NT2/D1 (cell line): ENCODE data around the gene NARF.

Experiments used
- DNase-seq: peaks from one replicate; pipeline ENCODE4 v3.0.0-alpha.2; 2011; ENCODE audit warnings: low read depth, low spot score
- H3K27me3 ChIP-seq: 2 replicates; pipeline ENCODE4 v1.6.0; 2011; ENCODE audit warnings: mild to moderate bottlenecking; ENCODE audit not compliant: insufficient read length, insufficient read depth
- H3K36me3 ChIP-seq: 2 replicates; pipeline ENCODE4 v1.6.1; 2011; ENCODE audit warnings: mild to moderate bottlenecking, low read length, mixed read lengths; ENCODE audit not compliant: insufficient read depth, insufficient read length
- H3K4me1 ChIP-seq: 2 replicates; pipeline ENCODE4 v1.5.1; 2011; ENCODE audit not compliant: insufficient read depth, insufficient read length
- H3K4me3 ChIP-seq: 2 replicates; pipeline ENCODE4 v1.5.1; 2011; ENCODE audit warnings: low read depth; ENCODE audit not compliant: insufficient read length
- H3K9ac ChIP-seq: 2 replicates; pipeline ENCODE4 v1.6.0; 2011; ENCODE audit warnings: low read depth; ENCODE audit not compliant: insufficient read length
- H3K9me3 ChIP-seq: 2 replicates; pipeline ENCODE4 v1.5.1; 2011; ENCODE audit warnings: mild to moderate bottlenecking, low read length; ENCODE audit not compliant: insufficient read depth
- SUZ12 ChIP-seq: IDR thresholded peaks from 2 replicates; pipeline ENCODE4 v1.6.1; 2011; ENCODE audit not compliant: insufficient read length, insufficient read depth; ENCODE audit errors: extremely low read depth
- YY1 ChIP-seq: IDR thresholded peaks from 2 replicates; pipeline ENCODE4 v1.6.1; 2011; ENCODE audit not compliant: insufficient read length, insufficient read depth
- ZNF274 ChIP-seq: IDR thresholded peaks from 2 replicates; pipeline ENCODE4 v1.6.1; 2011; ENCODE audit warnings: mild to moderate bottlenecking, low read depth, low read length

The NARF gene

GRCh38 chr17:82444284-82444893 lies 14.2 kb upstream of the NARF start:
- DNase-seq = no peak
- H3K9ac ChIP-seq = no peak overlapping the region
- H3K4me1 ChIP-seq = peaks cover 11% of the 10 kb centered on the region
- no peaks in the 10 kb centered on the region for H3K27me3 ChIP-seq
- no peak overlapping the region for H3K4me3 ChIP-seq
- peaks cover 67% of the 10 kb centered on the region for H3K36me3 ChIP-seq
- no peak for TF ChIP-seq ZNF274
- TF ChIP-seq YY1 = no peak
- TF ChIP-seq SUZ12 = no peak
- no peaks in the 10 kb centered on the region for H3K9me3 ChIP-seq

- DNase-seq = no peak
- no peaks in the 10 kb centered on the region for H3K27me3 ChIP-seq
- H3K4me1 ChIP-seq = peaks cover 11% of the 10 kb centered on the region
- no peaks in the 10 kb centered on the region for H3K9me3 ChIP-seq
- H3K4me3 ChIP-seq = no peak overlapping the region
- TF ChIP-seq SUZ12 (no peak), ZNF274 (no peak), YY1 (no peak)
- no peak overlapping the region for H3K9ac ChIP-seq
- H3K36me3 ChIP-seq = peaks cover 65% of the 10 kb centered on the region
Measured at GRCh38 chr17:82444941-82445521, 13.5 kb upstream of the NARF start.

GRCh38 chr17:82445542-82445941 lies 13.0 kb upstream of the NARF start:
- H3K36me3 ChIP-seq = peaks cover 61% of the 10 kb centered on the region
- H3K9me3 ChIP-seq = no peaks in the 10 kb centered on the region
- H3K9ac ChIP-seq = no peak overlapping the region
- TF ChIP-seq SUZ12 = no peak
- no peak for TF ChIP-seq ZNF274
- no peak for TF ChIP-seq YY1
- no peak overlapping the region for H3K4me3 ChIP-seq
- DNase-seq = no peak
- H3K27me3 ChIP-seq = no peaks in the 10 kb centered on the region
- H3K4me1 ChIP-seq = peaks cover 11% of the 10 kb centered on the region

- TF ChIP-seq SUZ12 (no peak), ZNF274 (no peak), YY1 (no peak)
- Histone ChIP-seq H3K36me3 (peaks cover 60% of the 10 kb centered on the region), H3K4me1 (peaks cover 11% of the 10 kb centered on the region), H3K4me3 (no peak overlapping the region), H3K27me3 (no peaks in the 10 kb centered on the region), H3K9me3 (peaks cover under 1% of the 10 kb centered on the region; the same call in 1 of the 2 replicates), H3K9ac (no peak overlapping the region)
- no peak for DNase-seq
Measured at GRCh38 chr17:82446124-82446523, 12.4 kb upstream of the NARF start.

GRCh38 chr17:82446649-82447048 lies 11.9 kb upstream of the NARF start:
- H3K4me3 ChIP-seq = no peak overlapping the region
- no peak overlapping the region for H3K9ac ChIP-seq
- H3K9me3 ChIP-seq = peaks cover 6% of the 10 kb centered on the region; the same call in 1 of the 2 replicates
- peaks cover 11% of the 10 kb centered on the region for H3K4me1 ChIP-seq
- H3K27me3 ChIP-seq = no peaks in the 10 kb centered on the region
- H3K36me3 ChIP-seq = peaks cover 59% of the 10 kb centered on the region
- TF ChIP-seq ZNF274 = no peak
- no peak for TF ChIP-seq YY1
- no peak for TF ChIP-seq SUZ12
- no peak for DNase-seq

GRCh38 chr17:82447876-82448275 lies 10.7 kb upstream of the NARF start:
- Histone ChIP-seq H3K9ac (no peak overlapping the region), H3K36me3 (peaks cover 47% of the 10 kb centered on the region), H3K27me3 (no peaks in the 10 kb centered on the region), H3K4me3 (no peak overlapping the region), H3K4me1 (peaks cover 11% of the 10 kb centered on the region), H3K9me3 (peaks cover 18% of the 10 kb centered on the region)
- TF ChIP-seq ZNF274 (no peak), YY1 (no peak), SUZ12 (no peak)
- DNase-seq = no peak

GRCh38 chr17:82449131-82449882 lies 9.2 kb upstream of the NARF start:
- no peak overlapping the region for H3K4me3 ChIP-seq
- DNase-seq = no peak

More at GRCh38 chr17:82449131-82449882, 9.2 kb upstream of the NARF start:
- no peak for TF ChIP-seq YY1
- no peak for TF ChIP-seq ZNF274
- TF ChIP-seq SUZ12 = no peak
- Histone ChIP-seq H3K9ac (no peak overlapping the region), H3K27me3 (no peaks in the 10 kb centered on the region), H3K4me1 (peaks cover 11% of the 10 kb centered on the region), H3K9me3 (peaks cover 31% of the 10 kb centered on the region), H3K36me3 (peaks cover 33% of the 10 kb centered on the region)
